Measurements from ENCODE around the gene YES1. TPM values are rescaled to one million over a fixed set of nuclear protein-coding genes. Genes with fewer than 3 reads are reported as not detected.

Gene YES1
- total and polyA plus RNA-seq, 2 of the 13 experiments (the other 11 are each of a cell fraction or from before 2014, with no cell fraction given), result 17.2 to 70.8 TPM

DNA sequence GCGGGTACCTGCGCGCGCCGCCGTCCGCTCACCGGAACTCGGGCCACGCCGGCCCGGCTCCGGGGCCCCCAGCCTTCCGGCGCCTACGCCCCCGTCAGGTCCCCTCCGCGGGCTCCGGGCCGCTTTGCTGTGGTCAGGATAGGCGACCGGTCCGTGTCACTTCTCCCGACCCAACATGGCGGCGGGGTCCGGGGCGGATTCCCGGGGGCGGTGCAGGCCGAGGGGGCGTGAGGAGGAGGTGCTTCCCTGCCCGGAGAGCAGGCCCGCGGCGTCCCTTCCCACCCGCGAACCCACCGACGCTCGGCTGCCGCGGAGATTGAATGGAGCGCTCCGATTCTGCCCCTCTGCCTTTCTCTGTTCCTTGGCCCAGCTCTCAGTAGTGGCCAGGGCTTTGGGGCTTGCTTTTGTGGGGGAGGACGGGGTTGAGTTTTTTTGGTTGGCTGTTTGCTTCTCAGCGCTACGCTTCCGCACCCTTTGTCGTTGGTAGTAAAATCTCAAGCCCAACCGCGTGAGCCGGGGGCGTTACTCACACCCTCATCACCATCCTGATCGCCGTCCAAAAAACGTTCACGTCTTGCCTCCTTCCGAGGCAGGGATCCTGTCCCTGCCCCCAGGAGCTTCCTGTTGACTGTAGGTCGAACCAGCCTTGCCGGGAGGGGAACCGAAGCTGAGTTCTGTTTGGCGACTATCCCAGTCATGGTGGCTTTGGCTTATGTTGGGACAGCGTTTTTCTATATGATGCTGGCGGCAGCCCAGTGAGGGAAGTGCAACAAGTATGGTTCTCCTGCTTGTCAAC is 532 bp upstream of the YES1 start (continued):
- TF ChIP-seq, protein P1, sequence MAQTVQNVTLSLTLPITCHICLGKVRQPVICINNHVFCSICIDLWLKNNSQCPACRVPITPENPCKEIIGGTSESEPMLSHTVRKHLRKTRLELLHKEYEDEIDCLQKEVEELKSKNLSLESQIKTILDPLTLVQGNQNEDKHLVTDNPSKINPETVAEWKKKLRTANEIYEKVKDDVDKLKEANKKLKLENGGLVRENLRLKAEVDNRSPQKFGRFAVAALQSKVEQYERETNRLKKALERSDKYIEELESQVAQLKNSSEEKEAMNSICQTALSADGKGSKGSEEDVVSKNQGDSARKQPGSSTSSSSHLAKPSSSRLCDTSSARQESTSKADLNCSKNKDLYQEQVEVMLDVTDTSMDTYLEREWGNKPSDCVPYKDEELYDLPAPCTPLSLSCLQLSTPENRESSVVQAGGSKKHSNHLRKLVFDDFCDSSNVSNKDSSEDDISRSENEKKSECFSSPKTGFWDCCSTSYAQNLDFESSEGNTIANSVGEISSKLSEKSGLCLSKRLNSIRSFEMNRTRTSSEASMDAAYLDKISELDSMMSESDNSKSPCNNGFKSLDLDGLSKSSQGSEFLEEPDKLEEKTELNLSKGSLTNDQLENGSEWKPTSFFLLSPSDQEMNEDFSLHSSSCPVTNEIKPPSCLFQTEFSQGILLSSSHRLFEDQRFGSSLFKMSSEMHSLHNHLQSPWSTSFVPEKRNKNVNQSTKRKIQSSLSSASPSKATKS (CRISPR knock-in tag; IDR thresholded peaks at IDR 0.05), result no peak
- TF ChIP-seq ZFP41 (CRISPR knock-in tag; IDR thresholded peaks at IDR 0.05; ENCODE audit: borderline replicate concordance), result no peak
- TF ChIP-seq HNRNPLL (IDR thresholded peaks at IDR 0.05; ENCODE audit: low read depth, low read length, poor library complexity, severe bottlenecking), result peak; percentile 51
- TF ChIP-seq, protein P2, sequence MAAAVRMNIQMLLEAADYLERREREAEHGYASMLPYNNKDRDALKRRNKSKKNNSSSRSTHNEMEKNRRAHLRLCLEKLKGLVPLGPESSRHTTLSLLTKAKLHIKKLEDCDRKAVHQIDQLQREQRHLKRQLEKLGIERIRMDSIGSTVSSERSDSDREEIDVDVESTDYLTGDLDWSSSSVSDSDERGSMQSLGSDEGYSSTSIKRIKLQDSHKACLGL (CRISPR knock-in tag; IDR thresholded peaks at IDR 0.05), result 0 out of 2 replicates have a peak, but pooled peaks have one; percentile 42
- TF ChIP-seq SMC3 (IDR thresholded peaks at IDR 0.05; ENCODE audit: low read length), result no peak
- no peak for TF ChIP-seq MBD4 (IDR thresholded peaks at IDR 0.05; ENCODE audit: borderline replicate concordance, low read length)
- 0 out of 2 replicates have a peak, but pooled peaks have one; percentile 50 for TF ChIP-seq CBFB (CRISPR knock-in tag; IDR thresholded peaks at IDR 0.05)
- TF ChIP-seq, protein P3, sequence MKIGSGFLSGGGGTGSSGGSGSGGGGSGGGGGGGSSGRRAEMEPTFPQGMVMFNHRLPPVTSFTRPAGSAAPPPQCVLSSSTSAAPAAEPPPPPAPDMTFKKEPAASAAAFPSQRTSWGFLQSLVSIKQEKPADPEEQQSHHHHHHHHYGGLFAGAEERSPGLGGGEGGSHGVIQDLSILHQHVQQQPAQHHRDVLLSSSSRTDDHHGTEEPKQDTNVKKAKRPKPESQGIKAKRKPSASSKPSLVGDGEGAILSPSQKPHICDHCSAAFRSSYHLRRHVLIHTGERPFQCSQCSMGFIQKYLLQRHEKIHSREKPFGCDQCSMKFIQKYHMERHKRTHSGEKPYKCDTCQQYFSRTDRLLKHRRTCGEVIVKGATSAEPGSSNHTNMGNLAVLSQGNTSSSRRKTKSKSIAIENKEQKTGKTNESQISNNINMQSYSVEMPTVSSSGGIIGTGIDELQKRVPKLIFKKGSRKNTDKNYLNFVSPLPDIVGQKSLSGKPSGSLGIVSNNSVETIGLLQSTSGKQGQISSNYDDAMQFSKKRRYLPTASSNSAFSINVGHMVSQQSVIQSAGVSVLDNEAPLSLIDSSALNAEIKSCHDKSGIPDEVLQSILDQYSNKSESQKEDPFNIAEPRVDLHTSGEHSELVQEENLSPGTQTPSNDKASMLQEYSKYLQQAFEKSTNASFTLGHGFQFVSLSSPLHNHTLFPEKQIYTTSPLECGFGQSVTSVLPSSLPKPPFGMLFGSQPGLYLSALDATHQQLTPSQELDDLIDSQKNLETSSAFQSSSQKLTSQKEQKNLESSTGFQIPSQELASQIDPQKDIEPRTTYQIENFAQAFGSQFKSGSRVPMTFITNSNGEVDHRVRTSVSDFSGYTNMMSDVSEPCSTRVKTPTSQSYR (CRISPR knock-in tag; IDR thresholded peaks at IDR 0.05; ENCODE audit: borderline replicate concordance), result no peak
- TF ChIP-seq ZNF44 (CRISPR knock-in tag; IDR thresholded peaks at IDR 0.05), result 0 out of 2 replicates have a peak, but pooled peaks have one; percentile 43
- TF ChIP-seq NAIF1 (CRISPR knock-in tag; IDR thresholded peaks at IDR 0.05; ENCODE audit: borderline replicate concordance), result no peak
- no peak for TF ChIP-seq PAF1 (CRISPR knock-in tag; IDR thresholded peaks at IDR 0.05)
- no peak for TF ChIP-seq KMT2A (CRISPR knock-in tag; IDR thresholded peaks at IDR 0.05)
- TF ChIP-seq, protein P4, sequence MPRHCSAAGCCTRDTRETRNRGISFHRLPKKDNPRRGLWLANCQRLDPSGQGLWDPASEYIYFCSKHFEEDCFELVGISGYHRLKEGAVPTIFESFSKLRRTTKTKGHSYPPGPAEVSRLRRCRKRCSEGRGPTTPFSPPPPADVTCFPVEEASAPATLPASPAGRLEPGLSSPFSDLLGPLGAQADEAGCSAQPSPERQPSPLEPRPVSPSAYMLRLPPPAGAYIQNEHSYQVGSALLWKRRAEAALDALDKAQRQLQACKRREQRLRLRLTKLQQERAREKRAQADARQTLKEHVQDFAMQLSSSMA (CRISPR knock-in tag; IDR thresholded peaks at IDR 0.05), result no peak
- no peak for TF ChIP-seq ZNF616 (CRISPR knock-in tag; IDR thresholded peaks at IDR 0.05; ENCODE audit: low read depth)
- no peak for TF ChIP-seq CBX1 (IDR thresholded peaks at IDR 0.05; ENCODE audit: low read depth)
- no peak for TF ChIP-seq TSC22D2 (CRISPR knock-in tag; IDR thresholded peaks at IDR 0.05; ENCODE audit: borderline replicate concordance)
- TF ChIP-seq, protein P5, sequence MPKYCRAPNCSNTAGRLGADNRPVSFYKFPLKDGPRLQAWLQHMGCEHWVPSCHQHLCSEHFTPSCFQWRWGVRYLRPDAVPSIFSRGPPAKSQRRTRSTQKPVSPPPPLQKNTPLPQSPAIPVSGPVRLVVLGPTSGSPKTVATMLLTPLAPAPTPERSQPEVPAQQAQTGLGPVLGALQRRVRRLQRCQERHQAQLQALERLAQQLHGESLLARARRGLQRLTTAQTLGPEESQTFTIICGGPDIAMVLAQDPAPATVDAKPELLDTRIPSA (CRISPR knock-in tag; IDR thresholded peaks at IDR 0.05; ENCODE audit: borderline replicate concordance), result 0 out of 2 replicates have a peak, but pooled peaks have one; percentile 21
- TF ChIP-seq CREB1 (IDR thresholded peaks at IDR 0.05), result peak; percentile 7; the same call in 1 of the 2 replicates
- TF ChIP-seq CREB1 (CRISPR knock-in tag; IDR thresholded peaks at IDR 0.05), result no peak
- no peak for TF ChIP-seq SRSF9 (IDR thresholded peaks at IDR 0.05; ENCODE audit: borderline replicate concordance, insufficient read depth, low read depth, low read length, poor library complexity, severe bottlenecking)
- TF ChIP-seq ZMYM3 (CRISPR knock-in tag; IDR thresholded peaks at IDR 0.05), result no peak
- TF ChIP-seq NR3C1 (CRISPR knock-in tag; IDR thresholded peaks at IDR 0.05), result no peak
- no peak for TF ChIP-seq ZNF282 (IDR thresholded peaks at IDR 0.05; ENCODE audit: partially characterized antibody)
- TF ChIP-seq RARG (CRISPR knock-in tag; IDR thresholded peaks at IDR 0.05; ENCODE audit: low read depth), result no peak

Data from HepG2 (cell line).